CD8-positive, alpha-beta memory T cell (primary cell): ENCODE measurements around the gene CCDC126. TPM values are rescaled to one million over a fixed set of nuclear protein-coding genes. Genes with fewer than 3 reads are reported as not detected.

Experiments used
- CTCF ChIA-PET: fragments of 350-600 bp; sonication (Branson Sonifier 250); formaldehyde crosslinking; loops from one replicate; lab custom pipeline; 2021; ENCODE audit warnings: antibody characterized with exemption; lab: Charles Lee
- POLR2A ChIA-PET: fragments of 350-600 bp; sonication (Branson Sonifier 250); formaldehyde crosslinking; loops from one replicate; lab custom pipeline; 2021; ENCODE audit warnings: antibody characterized with exemption; lab: Charles Lee
- DNase-seq, 5 donors: peaks; one replicate each; pipeline versions ENCODE4 v3.0.0 to v3.0.0-alpha.2; 2020 to 2022; ENCODE audit warnings: mixed read lengths in 1 of 5
- H3K27ac ChIP-seq: one replicate; pipeline ENCODE4 v1.7.0; 2013; ENCODE audit warnings: low read depth, mild to moderate bottlenecking, low read length, moderate library complexity
- H3K27me3 ChIP-seq: 2 replicates; pipeline ENCODE4 v1.7.0; 2013; ENCODE audit warnings: low read length, mild to moderate bottlenecking; ENCODE audit not compliant: insufficient read depth, poor library complexity, severe bottlenecking
- H3K36me3 ChIP-seq: 2 replicates; pipeline ENCODE4 v1.7.0; 2013; ENCODE audit warnings: mild to moderate bottlenecking, low read length, moderate library complexity; ENCODE audit not compliant: insufficient read depth
- H3K4me1 ChIP-seq: 2 replicates; pipeline ENCODE4 v1.7.0; 2013; ENCODE audit warnings: mild to moderate bottlenecking, low read length, moderate library complexity; ENCODE audit not compliant: insufficient read depth
- H3K4me3 ChIP-seq: 2 replicates; pipeline ENCODE4 v1.7.0; 2013; ENCODE audit warnings: mild to moderate bottlenecking, low read length
- H3K9me3 ChIP-seq: 2 replicates; pipeline ENCODE4 v1.7.0; 2013; ENCODE audit warnings: mild to moderate bottlenecking, low read length
- H3K27ac Mint-ChIP-seq, 8 donors: one replicate each; pipeline ENCODE4 v1.8.0; 2020 to 2021; ENCODE audit warnings: mixed read lengths in 8 of 8, mild to moderate bottlenecking in 6 of 8, inconsistent platforms in 3 of 8, moderate library complexity in 3 of 8
- H3K27me3 Mint-ChIP-seq, 2 donors: one replicate each; pipeline ENCODE4 v1.8.0; 2020 to 2021; ENCODE audit warnings: mixed read lengths in 2 of 2, mild to moderate bottlenecking in 1 of 2, moderate library complexity in 1 of 2
- H3K36me3 Mint-ChIP-seq, 3 donors: one replicate each; pipeline ENCODE4 v1.8.0; 2020 to 2021; ENCODE audit warnings: mixed read lengths in 3 of 3, inconsistent platforms in 1 of 3, mild to moderate bottlenecking in 1 of 3
- H3K4me1 Mint-ChIP-seq, 3 donors: one replicate each; pipeline ENCODE4 v1.8.0; 2020 to 2021; ENCODE audit warnings: mixed read lengths in 3 of 3, inconsistent platforms in 1 of 3, mild to moderate bottlenecking in 1 of 3
- H3K4me3 Mint-ChIP-seq, 7 donors: one replicate each; pipeline ENCODE4 v1.8.0; 2020 to 2021; ENCODE audit warnings: mixed read lengths in 7 of 7, mild to moderate bottlenecking in 6 of 7, moderate library complexity in 4 of 7, inconsistent platforms in 2 of 7
- H3K9me3 Mint-ChIP-seq, 5 donors: one replicate each; pipeline ENCODE4 v1.8.0; 2020 to 2022; ENCODE audit warnings: mixed read lengths in 5 of 5, mild to moderate bottlenecking in 3 of 5, moderate library complexity in 2 of 5, inconsistent platforms in 1 of 5
- polyA plus RNA-seq: library from polyadenylated mRNA; unstranded; fragments of 300-500 nt; fragmentation: Illumina TruSeq; gene quantifications from one replicate; pipeline ENCODE4 v1.2.3, GENCODE V29; 2021
- total RNA-seq, 2 experiments: library from RNA; stranded (reverse); gene quantifications; one replicate each; pipeline ENCODE4 v1.2.3, GENCODE V29; 2021

The CCDC126 gene
- total and polyA plus RNA-seq, 3 experiments from 2014 or later: 5.9 to 17.4 (median 7.2) TPM

DNA sequence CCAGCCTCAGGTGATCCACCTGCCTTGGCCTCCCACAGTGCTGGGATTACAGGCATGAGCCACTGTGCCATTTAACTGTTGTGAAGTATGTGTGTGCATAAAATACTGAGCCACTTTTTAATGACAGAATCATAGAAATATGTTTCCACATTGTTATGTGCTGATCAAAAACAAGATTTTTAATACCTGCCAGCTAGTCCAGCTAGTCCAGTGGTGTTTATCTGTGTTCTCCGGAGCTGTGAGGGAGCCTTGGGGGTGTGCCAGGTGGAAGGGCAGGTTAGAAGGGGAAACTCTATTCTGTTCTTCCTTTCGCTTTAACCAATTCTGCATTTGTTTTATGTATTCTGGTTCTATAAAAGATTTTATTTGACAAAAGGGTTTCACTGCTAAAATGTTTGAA, 89.8 kb downstream of the CCDC126 start:
- Histone ChIP-seq H3K27ac (no peak overlapping the region), H3K27me3 (no peaks in the 10 kb centered on the region), H3K4me1 (no peaks in the 10 kb centered on the region), H3K36me3 (no peaks in the 10 kb centered on the region), H3K9me3 (no peaks in the 10 kb centered on the region), H3K4me3 (no peak overlapping the region)
- H3K27ac Mint-ChIP-seq: no peak overlapping the region
- peaks cover 0 to 22% (median 11%) of the 10 kb centered on the region in 3 donors for H3K36me3 Mint-ChIP-seq
- H3K4me3 Mint-ChIP-seq: no peak overlapping the region
- no peaks in the 10 kb centered on the region for H3K27me3 Mint-ChIP-seq
- peaks cover 6 to 15% (median 11%) of the 10 kb centered on the region in 3 donors for H3K4me1 Mint-ChIP-seq
- CTCF ChIA-PET: interaction anchor here (1.4 to 6.9 kb wide), 2 partner anchors 9 to 90 kb away, joined by 3 to 29 read pairs; partner anchors contain the start of gene CCDC126
- POLR2A ChIA-PET: interaction anchor here (0.6 kb wide), 1 partner anchor 170 kb away, joined by 3 read pairs; no protein-coding TSS in a partner anchor
- no peak for DNase-seq
- H3K9me3 Mint-ChIP-seq: no peaks in the 10 kb centered on the region

DNA sequence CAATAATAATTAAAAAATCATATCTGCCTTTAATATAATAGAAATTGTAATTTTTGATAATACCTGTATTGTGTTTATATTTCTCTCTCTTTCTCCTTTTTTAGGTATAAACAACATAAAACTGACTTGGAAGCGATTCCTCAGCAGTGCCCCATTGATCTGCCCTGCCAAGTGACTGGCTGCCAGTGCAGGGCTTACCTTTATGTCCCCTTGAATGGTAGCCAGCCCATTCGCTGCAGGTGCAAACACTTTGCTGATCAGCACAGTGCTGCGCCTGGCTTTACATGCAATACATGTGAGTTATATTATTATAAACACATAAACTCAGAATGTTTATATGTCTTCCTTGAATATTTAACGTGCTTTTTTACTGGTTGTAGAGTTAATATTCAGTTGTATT, 92.0 kb downstream of the CCDC126 start:
- Mint-ChIP-seq H3K9me3 (no peaks in the 10 kb centered on the region), H3K27me3 (no peaks in the 10 kb centered on the region), H3K27ac (peak overlapping the region in 1 of 8 donors; percentile 75), H3K4me3 (no peak overlapping the region), H3K4me1 (peaks cover 2 to 6% (median 6%) of the 10 kb centered on the region in 3 donors), H3K36me3 (peaks cover 13 to 33% (median 16%) of the 10 kb centered on the region in 3 donors)
- H3K36me3 ChIP-seq: no peaks in the 10 kb centered on the region
- no peaks in the 10 kb centered on the region for H3K4me1 ChIP-seq
- H3K4me3 ChIP-seq: no peak overlapping the region
- no peak overlapping the region for H3K27ac ChIP-seq
- H3K9me3 ChIP-seq: no peaks in the 10 kb centered on the region
- CTCF ChIA-PET: interaction anchor here (1.2 to 6.9 kb wide), 3 partner anchors 6 to 13 kb away, joined by 3 to 29 read pairs (median 3); partner anchors contain the start of gene FAM221A
- no peaks in the 10 kb centered on the region for H3K27me3 ChIP-seq
- POLR2A ChIA-PET: no interaction called here
- DNase-seq: no peak

DNA sequence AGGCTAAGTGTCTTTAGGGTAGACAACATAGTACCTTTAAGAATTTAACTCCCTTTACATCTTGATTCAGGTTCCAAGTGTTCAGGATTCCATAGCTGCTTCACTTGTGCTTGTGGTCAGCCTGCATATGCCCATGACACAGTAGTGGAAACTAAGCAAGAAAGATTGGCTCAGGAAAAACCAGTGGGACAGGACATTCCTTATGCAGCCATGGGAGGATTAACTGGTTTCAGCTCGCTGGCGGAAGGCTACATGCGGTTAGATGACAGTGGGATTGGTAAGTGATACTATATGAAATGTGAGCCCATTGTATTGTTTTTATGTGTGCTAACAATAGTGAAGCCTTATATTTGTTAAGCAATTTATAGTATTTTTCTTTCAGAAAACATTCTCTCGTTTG, 94.1 kb downstream of the CCDC126 start:
- H3K4me3 ChIP-seq: no peak overlapping the region
- H3K27me3 ChIP-seq: no peaks in the 10 kb centered on the region
- H3K9me3 Mint-ChIP-seq: no peaks in the 10 kb centered on the region
- peaks cover 15 to 40% (median 19%) of the 10 kb centered on the region in 3 donors for H3K36me3 Mint-ChIP-seq
- H3K27me3 Mint-ChIP-seq: no peaks in the 10 kb centered on the region
- peaks cover 0 to 2% (median 0%) of the 10 kb centered on the region in 3 donors for H3K4me1 Mint-ChIP-seq
- H3K27ac ChIP-seq: no peak overlapping the region
- CTCF ChIA-PET: no interaction called here
- POLR2A ChIA-PET: no interaction called here
- no peak overlapping the region for H3K4me3 Mint-ChIP-seq
- no peak overlapping the region for H3K27ac Mint-ChIP-seq
- DNase-seq: no peak
- H3K9me3 ChIP-seq: no peaks in the 10 kb centered on the region
- H3K4me1 ChIP-seq: no peaks in the 10 kb centered on the region
- H3K36me3 ChIP-seq: no peaks in the 10 kb centered on the region

DNA sequence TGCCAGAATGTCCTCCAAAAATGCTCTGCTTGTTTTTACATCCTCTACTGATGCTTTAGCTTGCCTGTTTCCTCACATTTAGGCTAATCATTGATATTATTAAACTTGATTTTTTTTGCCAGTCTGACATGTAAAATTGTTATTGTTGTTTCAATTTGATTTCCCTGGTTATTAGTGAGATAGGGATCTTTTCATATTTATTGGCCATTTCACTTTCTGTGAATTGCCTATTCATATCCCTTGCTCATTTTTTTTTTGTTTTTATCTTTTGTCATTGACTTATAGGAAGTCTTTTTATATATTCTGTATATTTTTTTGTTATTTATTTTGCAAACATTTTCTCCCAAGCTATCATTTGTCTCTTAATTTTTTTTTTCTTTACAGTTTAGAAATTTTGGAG, 96.0 kb downstream of the CCDC126 start:
- POLR2A ChIA-PET: no interaction called here
- Histone ChIP-seq H3K36me3 (no peaks in the 10 kb centered on the region), H3K27ac (no peak overlapping the region), H3K4me1 (no peaks in the 10 kb centered on the region), H3K4me3 (no peak overlapping the region), H3K27me3 (no peaks in the 10 kb centered on the region), H3K9me3 (no peaks in the 10 kb centered on the region)
- CTCF ChIA-PET: interaction anchor here (1.5 kb wide), 1 partner anchor 13 kb away, joined by 5 read pairs; the partner anchor contains the start of gene FAM221A
- no peak for DNase-seq
- Mint-ChIP-seq H3K27ac (no peak overlapping the region), H3K9me3 (no peaks in the 10 kb centered on the region), H3K27me3 (no peaks in the 10 kb centered on the region), H3K36me3 (peaks cover 15 to 39% (median 19%) of the 10 kb centered on the region in 3 donors), H3K4me1 (peaks cover 2 to 5% (median 3%) of the 10 kb centered on the region in 3 donors), H3K4me3 (no peak overlapping the region)

Other genes with a start within 250 kb of the CCDC126 start
- gene IGF2BP3, start 126.9 kb upstream of the CCDC126 start, total RNA-seq: under 1 TPM; 0.04 to 0.13 TPM
- gene IGF2BP3, start 126.9 kb upstream of the CCDC126 start, polyA plus RNA-seq: 0.15 TPM
- gene TRA2A, start 65.4 kb upstream of the CCDC126 start, total RNA-seq: 10 to 100 TPM; 82.5 to 87.6 TPM
- 37.1 TPM for gene TRA2A, start 65.4 kb upstream of the CCDC126 start, polyA plus RNA-seq
- 1 to 10 TPM; 5.8 to 6.2 TPM for gene FAM221A, start 82.8 kb downstream of the CCDC126 start, total RNA-seq
- gene FAM221A, start 82.8 kb downstream of the CCDC126 start, polyA plus RNA-seq: 5.4 TPM
- under 1 TPM; 0.07 to 0.11 TPM for gene STK31, start 112.8 kb downstream of the CCDC126 start, total RNA-seq
- 0.15 TPM for gene STK31, start 112.8 kb downstream of the CCDC126 start, polyA plus RNA-seq